ENCODE data around the gene TOX2. TPM values are rescaled to one million over a fixed set of nuclear protein-coding genes. Genes with fewer than 3 reads are reported as not detected.

The TOX2 gene
- total and polyA plus RNA-seq, 10 donors, result 1.1 to 6.4 (median 5.0) TPM

GRCh38 chr20:43947316-43947710, 32.7 kb downstream of the TOX2 start:
- H3K4me3 ChIP-seq, result no peak overlapping the region
- intact Hi-C loops (cut with DNase I; ENCODE audit: low total_unique reads), result no loop called here
- no peaks in the 10 kb centered on the region for H3K9me3 ChIP-seq
- peaks cover 0 to 8% (median 0%) of the 10 kb centered on the region in 7 donors for H3K27me3 ChIP-seq (replicated peaks in 1 of 7)
- H3K36me3 ChIP-seq, result no peaks in the 10 kb centered on the region
- no peak overlapping the region for H3K27ac ChIP-seq
- peaks cover 20 to 99% (median 47%) of the 10 kb centered on the region in 6 donors for H3K4me1 ChIP-seq
- TF ChIP-seq POLR2AphosphoS5 (IDR thresholded peaks at IDR 0.05) (no peak), POLR2A (IDR thresholded peaks at IDR 0.05) (no peak)
- no peak for DNase-seq
- 85 to 93% (median 90%) methylated on average over 6 of the region's 6 CpGs for WGBS, 5 donors

- Histone ChIP-seq H3K4me3 (no peak overlapping the region), H3K27me3 (replicated peaks in 1 of 7) (peaks cover 0 to 8% (median 0%) of the 10 kb centered on the region in 7 donors), H3K36me3 (no peaks in the 10 kb centered on the region), H3K9me3 (no peaks in the 10 kb centered on the region), H3K4me1 (peaks cover 15 to 99% (median 37%) of the 10 kb centered on the region in 6 donors), H3K27ac (no peak overlapping the region)
- WGBS, 5 donors, result 90 to 92% (median 90%) methylated on average over 7 to 8 of the region's 8 CpGs
- no peak for DNase-seq
- intact Hi-C loops (cut with DNase I; ENCODE audit: low total_unique reads), result no loop called here
- no peak for TF ChIP-seq CTCF (IDR thresholded peaks at IDR 0.05 in 8 of 11, conservative IDR thresholded peaks at IDR 0.05 in 3 of 11)
- no peak for TF ChIP-seq POLR2A (IDR thresholded peaks at IDR 0.05)
- no peak for TF ChIP-seq POLR2AphosphoS5 (IDR thresholded peaks at IDR 0.05)
Observed at GRCh38 chr20:43948455-43948854, 33.8 kb downstream of the TOX2 start.

DNA sequence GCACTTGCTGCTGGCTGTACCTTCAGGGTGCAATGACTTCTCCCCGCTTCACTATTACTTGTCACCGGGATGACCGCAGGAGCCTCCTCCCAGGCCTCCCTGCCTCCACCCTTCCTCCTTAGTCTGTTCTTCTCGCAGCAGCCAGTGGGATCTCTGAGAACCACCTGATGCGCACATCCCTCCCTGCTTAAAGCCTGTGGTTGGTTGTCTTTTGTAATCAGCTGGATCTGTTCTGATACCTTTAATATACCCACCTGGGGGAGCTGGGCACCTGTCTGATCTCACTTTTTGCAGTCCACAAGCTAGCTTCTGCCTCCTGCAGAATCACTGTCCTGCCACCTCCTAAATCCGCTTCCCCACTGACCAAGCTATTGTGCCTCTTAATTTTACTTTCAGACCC, 34.6 kb downstream of the TOX2 start:
- Histone ChIP-seq H3K4me1 (peaks cover 15 to 99% (median 39%) of the 10 kb centered on the region in 6 donors), H3K4me3 (no peak overlapping the region), H3K9me3 (no peaks in the 10 kb centered on the region), H3K27me3 (replicated peaks in 1 of 7) (peaks cover 0 to 8% (median 0%) of the 10 kb centered on the region in 7 donors), H3K27ac (no peak overlapping the region), H3K36me3 (no peaks in the 10 kb centered on the region)
- no peak for DNase-seq
- 90 to 92% (median 91%) methylated on average over 6 of the region's 6 CpGs for WGBS, 5 donors
- TF ChIP-seq CTCF (IDR thresholded peaks at IDR 0.05 in 8 of 11, conservative IDR thresholded peaks at IDR 0.05 in 3 of 11) (no peak), POLR2AphosphoS5 (IDR thresholded peaks at IDR 0.05) (no peak), POLR2A (IDR thresholded peaks at IDR 0.05) (no peak)
- intact Hi-C loops (cut with DNase I; ENCODE audit: low total_unique reads), result no loop called here

- no peaks in the 10 kb centered on the region for H3K9me3 ChIP-seq
- H3K27me3 ChIP-seq (replicated peaks in 1 of 7), result peaks cover 0 to 8% (median 0%) of the 10 kb centered on the region in 7 donors
- WGBS, 5 donors, result 23 to 33% (median 27%) methylated on average over 11 to 18 of the region's 18 CpGs
- DNase-seq, result peak; percentile 91
- H3K4me3 ChIP-seq, result peak overlapping the region in 1 of 8 donors; percentile 34
- no peaks in the 10 kb centered on the region for H3K36me3 ChIP-seq
- peak overlapping the region in 3 of 8 donors; percentile 16 to 50 (median 25) for H3K27ac ChIP-seq
- TF ChIP-seq POLR2A (IDR thresholded peaks at IDR 0.05) (no peak), CTCF (IDR thresholded peaks at IDR 0.05 in 8 of 11, conservative IDR thresholded peaks at IDR 0.05 in 3 of 11) (no peak), POLR2AphosphoS5 (IDR thresholded peaks at IDR 0.05) (peak; percentile 55 to 78 (median 65))
- peaks cover 21 to 99% (median 43%) of the 10 kb centered on the region in 6 donors for H3K4me1 ChIP-seq
- intact Hi-C loops (cut with DNase I; ENCODE audit: low total_unique reads), result no loop called here
Observed at GRCh38 chr20:43949741-43950618, 35.3 kb downstream of the TOX2 start.
